ENCODE measurements around the gene FGF22. TPM values are rescaled to one million over a fixed set of nuclear protein-coding genes. Genes with fewer than 3 reads are reported as not detected.

The FGF22 gene
- total RNA-seq, 1 donor from 2014 or later: 0.22 TPM

DNA sequence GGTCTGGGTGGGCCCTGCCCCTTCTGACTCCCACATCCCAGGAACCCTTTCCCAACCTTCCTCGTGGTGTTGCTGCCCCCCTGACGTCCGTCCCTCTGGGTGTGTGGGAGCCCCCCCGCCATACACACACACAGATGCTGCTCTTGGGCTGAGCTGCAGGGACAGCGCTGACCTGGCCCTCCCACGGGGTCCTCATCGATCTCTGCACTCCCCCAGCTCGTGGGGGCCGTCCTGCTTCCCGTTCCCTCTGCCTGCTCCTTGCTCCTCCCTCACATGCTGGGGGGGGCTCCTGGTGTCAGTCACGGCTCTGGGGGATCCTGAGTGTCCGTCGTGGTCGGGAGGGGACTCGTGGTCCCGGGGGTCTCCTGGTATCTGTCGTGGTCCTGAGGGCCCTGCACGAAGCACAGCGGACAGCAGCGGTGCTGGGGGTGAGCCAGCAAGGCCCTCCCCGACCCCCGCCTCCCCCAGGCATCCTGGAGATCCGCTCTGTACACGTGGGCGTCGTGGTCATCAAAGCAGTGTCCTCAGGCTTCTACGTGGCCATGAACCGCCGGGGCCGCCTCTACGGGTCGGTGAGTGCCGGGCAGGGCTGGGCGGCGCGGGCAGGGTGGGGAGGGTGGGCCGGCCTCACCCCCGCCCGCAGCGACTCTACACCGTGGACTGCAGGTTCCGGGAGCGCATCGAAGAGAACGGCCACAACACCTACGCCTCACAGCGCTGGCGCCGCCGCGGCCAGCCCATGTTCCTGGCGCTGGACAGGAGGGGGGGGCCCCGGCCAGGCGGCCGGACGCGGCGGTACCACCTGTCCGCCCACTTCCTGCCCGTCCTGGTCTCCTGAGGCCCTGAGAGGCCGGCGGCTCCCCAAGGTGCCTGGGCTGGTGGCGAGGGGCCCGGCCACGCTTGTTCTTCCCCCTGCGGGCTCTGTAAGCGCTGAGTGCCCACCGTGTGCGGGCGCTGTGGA lies 3.4 kb downstream of the FGF22 start:
- no peak for DNase-seq (ENCODE audit: low spot score)

DNA sequence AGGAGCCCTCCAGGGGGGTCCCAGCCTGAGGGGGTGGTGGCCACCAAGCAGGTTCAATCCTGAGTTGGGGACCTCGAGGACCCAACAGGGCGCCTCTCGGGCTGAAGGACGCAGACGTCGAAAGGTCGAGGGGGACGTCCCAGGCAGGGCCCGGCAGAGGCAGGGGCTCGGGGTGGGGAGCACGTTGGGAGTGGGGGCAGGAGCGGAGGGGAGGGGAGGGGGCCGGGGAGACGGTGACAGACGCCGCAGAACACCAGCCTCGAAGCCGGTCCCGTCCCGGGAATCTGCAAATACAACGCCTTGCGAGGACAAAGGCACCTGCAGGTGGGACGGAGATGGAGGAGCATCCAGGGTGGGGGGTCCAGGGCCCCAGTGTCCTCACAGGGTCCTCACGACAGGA lies 4.1 kb downstream of the FGF22 start:
- no peak for DNase-seq (ENCODE audit: low spot score)

DNA sequence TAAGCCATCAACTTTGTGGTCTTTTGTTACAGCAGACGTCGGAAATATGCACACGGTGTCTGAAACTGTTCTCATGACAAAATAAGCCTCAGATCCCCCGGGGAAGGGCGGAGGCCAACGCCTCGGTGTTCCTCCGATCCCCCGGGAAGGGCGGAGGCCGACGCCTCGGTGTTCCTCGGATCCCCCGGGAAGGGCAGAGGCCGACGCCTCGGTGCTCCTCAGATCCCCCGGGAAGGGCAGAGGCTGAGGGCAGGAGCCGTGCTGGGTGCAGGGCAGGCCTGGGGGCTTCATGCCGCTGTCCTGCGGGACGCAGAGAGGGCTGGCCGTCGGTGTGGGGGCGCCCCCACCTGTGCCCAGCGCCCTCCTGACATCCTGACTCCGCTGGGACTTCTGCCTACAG lies 4.7 kb downstream of the FGF22 start:
- no peak for DNase-seq (ENCODE audit: low spot score)

DNA sequence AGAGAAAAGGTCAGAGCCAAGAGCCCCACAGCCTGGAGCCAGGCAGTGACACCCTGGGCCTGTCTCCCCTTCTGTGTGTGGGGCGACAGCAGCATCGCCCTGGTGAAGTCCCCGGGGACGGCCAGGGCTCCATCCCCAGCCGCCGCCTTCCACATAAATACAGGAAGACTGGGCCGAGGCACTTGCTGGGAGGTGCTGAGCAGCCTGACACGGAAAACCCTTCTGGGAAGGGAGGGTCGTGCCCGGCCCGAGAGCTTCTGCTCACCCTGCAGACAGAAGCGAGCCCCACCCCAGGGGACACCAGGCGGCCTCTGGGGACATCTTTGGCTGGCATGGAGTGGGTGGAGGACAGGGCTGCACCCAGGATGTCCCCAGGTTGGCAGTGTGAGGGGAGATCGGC lies 5.1 kb downstream of the FGF22 start:
- no peak for DNase-seq (ENCODE audit: low spot score)

DNA sequence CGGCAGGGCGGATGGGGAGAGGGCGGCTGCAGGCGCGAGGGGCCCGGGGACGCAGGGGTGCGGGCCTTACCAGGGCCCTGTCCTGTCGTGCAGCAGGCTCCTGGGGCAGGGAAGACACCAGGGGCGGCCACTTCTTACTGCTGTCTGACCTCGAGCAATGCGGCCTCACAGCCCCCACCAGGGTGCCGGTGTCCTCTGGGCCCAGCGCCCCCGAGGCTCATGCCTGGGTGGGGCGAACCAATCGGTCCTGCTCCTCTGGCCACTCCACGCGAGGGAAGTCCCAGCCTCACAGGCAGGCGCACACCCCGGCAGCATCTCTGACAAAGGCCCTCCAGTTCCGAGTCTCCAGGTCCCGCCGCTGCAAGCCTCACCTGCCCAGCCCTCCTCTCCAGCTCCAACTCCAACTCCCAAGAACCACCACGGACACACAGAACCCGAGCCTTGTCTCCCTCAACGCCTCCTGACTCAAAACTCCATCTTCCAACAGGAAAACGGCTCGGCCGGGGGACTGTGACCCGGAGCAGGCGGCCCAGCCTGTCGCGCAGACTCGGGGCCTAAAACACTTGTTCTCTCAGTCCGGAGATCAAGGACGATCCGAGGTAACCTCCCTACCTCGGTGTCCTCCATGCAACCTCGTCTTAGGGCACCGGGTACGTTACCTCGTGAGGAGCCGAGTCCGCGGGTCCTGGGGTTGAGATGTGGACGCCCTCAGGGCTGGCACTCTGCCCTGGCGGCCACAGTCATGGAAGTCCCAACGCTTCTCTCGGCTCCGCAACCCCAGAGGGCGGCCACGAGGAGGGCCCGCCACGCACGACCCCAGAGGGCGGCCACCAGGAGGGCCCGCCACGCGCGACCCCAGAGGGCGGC lies 6.5 kb downstream of the FGF22 start:
- no peak for DNase-seq (ENCODE audit: low spot score)

DNA sequence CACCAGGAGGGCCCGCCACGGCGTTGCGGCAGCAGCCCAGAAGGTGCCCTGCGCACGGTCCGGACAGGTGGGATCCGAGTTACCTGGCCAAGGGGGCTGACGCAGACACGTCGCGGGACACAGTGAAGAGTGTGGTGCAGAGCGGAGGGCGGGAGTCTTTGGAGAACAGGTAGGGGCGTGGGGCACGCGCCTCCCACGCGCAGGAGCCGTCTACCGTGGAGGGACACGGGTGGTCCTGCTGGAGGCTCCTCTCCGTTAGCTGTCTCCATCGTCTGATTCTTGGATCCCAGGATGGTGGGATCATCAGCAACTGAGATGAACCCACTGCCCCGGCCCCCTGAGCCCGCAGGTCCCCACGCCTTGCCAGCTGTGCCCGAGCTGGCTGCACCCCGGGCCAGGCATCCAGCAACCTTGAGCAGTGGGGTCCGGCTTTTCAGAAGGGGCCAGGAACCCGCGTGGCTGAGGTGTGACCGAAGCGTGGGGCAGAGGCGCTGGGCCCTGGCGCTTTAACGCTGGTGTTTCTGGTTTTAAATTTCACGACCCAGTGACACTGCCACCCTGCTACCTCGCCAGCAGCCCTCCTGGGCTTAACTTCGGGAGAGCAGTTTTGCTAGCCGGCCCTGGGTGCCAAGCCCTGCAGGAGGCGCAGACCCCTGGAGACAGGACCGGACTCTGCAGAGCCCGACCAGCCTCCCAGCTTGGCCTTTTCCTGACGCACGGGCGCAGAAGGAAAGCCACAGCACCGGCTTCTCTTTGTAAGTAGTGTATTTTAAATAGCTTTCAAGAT lies 7.3 kb downstream of the FGF22 start:
- DNase-seq (ENCODE audit: low spot score): no peak

DNA sequence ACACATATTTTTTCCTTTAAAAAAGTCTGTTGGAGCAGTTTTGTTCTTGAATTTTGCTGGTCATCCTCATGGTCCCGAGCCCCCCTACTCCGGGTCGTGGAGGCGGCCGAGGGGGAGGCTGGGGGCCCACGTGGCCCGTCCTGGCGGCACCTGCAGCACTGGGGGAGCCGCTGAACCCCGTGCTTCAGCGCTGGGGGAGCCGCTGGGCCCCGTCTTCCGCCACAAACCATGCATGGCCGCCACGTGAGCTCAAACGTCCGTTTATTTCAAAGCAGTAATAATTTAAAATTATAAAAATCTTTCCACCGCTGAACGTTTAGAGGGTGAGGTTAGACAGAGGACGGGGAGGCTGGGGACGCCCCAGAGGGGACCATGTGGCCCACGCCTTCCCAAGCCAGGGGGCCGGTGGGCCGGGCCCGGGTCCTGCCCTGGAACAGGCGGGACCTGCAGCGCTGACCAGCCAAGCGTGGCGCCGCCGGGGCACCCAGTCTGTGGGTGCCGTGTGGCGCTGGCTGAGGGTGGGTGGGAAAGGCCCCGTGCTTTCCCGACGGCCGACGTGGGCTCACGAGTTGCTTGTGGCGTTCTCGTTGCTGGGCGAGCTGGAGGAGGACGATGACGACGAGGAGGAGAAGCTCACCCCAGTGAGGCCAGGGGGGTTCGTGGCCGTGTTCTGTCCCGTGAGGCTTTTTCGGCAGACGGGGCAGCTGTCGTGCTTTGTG lies 8.0 kb downstream of the FGF22 start:
- no peak for DNase-seq (ENCODE audit: low spot score)

DNA sequence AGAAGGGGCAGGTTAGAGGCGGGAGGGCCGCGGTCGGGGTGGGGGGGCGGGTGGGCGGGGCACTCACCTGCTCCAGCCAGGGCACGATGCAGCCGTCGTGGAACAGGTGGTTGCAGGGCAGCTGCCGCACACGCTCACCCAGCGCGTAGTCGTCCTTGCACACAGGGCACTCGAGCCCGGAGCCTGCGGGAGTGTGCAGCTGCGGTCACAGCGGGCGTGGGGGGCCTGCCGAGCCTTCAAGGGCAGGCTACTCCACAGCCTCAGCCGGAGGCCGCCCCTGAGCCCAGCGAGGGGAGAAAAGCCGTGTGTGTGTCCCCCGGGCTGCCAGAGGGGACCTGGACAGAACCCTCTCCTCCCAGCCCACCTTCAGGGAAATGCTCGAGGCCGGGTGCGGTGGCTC lies 8.6 kb downstream of the FGF22 start:
- DNase-seq (ENCODE audit: low spot score): no peak

DNA sequence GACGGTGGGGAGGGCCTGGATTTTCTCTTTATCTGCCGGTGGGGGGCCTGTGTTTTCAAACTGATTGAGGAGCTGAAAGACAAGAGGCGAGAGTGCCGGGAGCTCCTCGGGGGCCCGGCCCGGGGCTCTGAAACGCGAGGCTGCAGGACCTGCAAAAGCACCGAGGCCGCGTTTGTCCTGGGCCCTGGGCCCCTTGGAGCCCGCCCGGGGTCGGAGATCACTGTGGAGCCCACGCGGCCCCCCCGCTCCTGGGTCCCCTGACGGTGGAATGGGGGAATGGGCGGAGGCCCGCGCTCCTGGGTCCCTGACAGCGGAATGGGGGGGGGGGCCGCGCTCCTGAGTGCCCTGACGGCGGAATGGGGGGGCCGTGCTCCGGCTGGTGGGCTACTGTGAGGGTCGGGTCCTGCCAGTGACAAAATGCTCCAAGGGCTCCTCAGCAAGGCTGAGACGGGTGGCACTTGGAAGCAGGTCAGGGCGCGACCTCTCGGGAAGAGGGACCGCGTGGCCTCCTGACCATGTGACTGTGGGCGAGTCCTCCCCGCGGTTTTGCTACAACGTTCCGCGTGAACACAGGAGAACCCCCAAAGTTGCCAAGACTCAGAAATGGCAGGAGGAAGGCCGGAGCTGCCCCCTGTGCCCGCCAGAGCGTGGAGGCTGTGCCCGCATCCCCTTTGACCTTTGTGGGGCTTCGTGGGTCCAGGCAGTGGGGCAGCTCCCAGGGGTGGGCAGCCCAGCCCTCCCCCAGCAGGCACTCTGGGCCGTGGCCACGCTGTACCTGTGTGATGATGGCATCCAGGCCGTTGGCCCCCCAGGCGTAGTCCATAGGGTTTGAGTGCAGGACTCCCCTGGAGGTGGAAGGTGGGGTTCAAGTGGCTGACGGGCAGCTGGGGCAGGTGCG lies 9.5 kb downstream of the FGF22 start:
- DNase-seq (ENCODE audit: low spot score): no peak

DNA sequence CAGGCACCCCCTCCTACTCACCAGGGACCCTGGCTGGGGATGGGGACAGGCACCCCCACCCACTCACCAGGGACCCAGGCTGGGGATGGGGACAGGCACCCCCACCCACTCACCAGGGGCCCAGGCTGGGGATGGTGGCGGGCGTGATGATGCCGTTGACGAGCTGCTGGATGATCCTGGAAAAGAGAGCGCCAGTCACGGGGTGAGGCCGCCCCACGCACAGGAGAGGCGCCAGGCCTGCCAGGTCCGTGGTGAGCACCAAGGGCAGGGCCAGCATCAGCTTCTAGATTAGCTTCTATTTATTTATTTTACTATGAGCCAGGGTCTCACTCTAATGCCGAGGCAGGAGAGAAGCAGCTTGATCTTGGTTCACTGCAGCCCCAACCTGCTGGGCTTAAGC lies 10.4 kb downstream of the FGF22 start:
- DNase-seq (ENCODE audit: low spot score): no peak

DNA sequence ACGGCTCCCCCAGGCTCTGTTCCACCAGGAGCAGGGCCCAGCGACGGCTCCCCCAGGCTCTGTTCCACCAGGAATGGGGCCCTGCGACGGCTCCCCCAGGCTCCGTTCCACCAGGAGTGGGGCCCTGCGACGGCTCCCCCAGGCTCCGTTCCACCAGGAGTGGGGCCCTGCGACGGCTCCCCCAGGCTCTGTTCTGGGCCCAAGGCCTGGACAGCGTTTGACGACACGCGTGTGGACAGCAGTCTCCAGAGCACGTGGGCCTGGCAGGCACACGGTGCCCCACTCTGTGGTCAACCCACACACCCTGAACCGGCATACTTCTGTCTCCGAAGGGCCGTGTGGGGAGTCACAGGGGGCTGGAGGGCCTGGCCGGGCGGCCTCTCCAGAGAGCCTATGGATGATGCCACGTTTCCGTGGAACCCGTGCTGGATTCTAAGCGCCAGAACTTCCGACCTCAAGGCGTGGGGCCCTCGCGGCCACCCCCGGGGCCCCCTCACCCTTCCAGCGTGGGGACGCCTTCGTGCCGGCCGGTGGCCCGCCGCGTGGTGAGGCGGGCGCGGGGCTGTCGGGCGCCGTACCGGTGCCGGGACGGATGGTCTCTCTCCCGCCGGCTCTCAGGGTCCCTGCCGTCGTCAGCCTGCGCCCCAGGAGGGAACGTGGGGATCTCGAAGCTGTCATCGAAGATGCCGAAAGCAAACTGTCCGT lies 11.6 kb downstream of the FGF22 start:
- DNase-seq (ENCODE audit: low spot score): no peak

DNA sequence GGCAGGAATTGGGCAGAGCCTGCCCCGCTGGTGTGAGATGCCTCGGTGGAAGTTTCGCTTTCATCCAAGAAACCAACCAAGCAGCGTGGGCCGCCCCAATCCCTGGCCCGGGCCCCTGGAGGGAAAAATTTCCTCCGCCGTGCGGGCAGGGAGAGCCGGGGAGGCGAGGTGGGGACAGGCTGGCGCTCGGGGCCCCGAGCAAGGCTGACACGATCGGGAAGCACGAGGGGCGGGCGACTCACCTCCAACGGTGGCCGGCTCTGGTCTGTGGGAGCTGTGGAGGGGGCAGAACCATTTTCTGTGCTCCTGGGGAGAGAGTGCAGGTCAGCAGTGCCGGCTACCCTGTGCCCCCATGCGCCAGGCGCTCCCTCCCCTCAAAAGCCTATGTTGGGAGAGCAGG lies 12.3 kb downstream of the FGF22 start:
- DNase-seq (ENCODE audit: low spot score): no peak

DNA sequence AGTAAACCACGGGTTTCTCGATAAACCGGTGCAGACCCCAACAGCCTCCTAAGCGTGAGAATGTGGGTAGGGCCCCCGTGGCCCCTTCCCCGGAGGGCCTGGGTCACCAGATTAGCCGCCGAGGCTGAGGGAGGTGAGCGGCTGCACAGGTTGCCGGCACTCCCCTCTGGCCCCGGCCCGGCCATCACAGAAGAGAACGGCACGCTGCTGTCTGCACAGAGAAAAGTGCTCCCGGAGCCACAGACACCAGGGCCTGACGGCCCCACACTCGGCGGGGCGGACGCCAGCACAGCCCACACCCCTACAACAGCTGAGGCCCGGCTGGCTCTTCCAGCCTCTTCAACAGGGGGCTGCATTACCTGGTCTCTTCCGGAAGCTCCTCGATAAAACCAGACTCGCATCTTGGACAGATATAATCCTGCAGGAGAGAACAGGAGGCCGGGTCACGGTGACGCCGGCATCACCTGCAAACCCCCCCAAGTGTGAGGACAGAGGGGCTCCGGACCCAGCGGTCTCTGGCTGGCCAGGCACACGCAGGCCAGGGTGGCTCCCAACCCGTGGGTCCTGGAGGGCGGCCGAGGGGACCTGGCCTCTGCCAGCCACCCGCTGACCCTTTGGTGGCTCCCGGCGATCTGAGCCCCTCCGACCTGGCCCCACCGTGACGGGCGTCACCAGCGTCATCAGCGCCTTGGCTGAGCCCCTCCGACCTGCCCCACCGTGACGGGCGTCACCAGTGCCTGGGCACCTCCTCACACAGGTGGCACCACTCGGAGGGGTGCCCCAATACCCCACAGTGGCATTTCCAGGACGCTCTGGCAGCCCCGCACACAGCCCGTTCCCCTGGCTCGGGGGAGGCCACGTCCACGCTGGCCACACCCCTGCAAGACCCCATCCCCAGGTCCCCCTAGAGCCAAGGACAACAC lies 13.0 kb downstream of the FGF22 start:
- no peak for DNase-seq (ENCODE audit: low spot score)

DNA sequence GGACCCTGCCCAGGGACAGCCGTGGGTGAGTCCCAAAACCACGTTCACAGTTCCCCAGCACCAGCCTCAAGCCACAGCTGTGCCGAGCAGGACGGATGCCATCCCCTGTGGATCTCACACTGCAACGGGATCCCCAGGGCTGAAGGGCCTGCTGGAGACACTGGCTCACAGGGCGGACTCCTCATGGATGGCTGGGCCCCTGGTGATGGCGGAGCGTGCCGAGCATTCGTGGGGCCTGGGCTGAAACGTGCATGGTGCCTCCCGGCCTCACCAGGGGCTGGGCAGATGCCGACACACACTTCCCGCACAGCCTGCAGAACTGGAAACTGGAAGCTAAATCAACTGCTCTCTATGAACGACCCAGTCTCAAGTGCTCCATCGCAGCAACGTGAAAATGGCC lies 13.7 kb downstream of the FGF22 start:
- no peak for DNase-seq (ENCODE audit: low spot score)

DNA sequence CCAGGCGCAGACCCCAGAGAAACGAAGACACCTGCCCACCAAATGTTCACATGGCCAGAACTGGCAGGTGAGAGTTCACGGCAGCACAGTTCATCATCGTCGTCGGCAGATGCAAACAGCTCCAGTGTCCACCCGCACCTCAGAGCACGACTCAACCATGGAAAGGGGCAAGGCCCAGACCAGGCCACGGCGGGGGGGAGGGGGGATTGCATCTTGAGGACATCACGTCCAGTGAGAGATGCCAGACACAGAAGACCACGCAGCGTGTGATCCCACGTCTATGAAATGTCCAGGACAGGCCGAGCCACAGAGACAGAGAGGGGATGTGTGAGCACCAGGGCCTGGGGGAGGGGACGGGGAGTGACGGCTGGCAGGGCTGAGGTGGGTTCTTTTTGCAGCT lies 16.0 kb downstream of the FGF22 start:
- DNase-seq (ENCODE audit: low spot score): no peak

DNA sequence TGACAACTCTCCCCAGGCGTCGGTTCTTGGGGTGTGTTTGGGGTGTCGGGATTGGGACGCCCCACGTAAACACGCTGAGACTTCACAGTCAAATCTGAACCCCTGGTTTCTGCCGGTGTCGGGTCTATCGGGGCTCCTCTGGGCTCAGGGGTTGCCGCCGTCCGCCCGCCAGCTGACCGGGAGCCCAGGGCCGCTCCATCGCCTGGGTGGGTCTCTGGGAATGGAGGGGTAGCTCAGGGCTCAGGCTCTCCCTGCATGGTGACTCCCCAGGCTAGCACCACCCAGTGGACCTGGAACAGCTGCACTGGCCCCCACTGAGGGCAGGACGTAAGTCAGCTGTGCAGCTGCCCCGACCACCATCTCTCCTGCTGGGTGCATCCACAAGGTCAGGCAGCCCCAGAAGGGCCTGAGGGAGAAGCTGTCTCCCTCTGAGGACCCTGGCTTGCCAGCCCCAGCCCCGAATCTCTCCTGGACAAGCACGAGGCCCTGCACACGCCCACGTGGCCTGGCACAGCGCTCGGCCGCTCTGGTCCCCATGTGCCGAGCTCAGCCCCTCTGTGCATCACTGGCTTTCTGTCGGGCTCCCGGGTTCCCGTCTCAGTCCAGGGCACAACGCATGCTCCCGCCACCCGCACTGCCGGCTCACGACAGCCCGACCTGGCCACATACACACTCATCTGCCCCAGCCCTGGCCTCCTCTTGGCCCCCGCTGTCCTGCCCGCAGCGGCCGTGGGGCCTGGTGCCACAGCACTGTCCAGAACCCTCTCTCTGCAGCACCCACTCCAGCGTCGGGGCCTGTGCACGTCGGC lies 17.3 kb downstream of the FGF22 start:
- no peak for DNase-seq (ENCODE audit: low spot score)

DNA sequence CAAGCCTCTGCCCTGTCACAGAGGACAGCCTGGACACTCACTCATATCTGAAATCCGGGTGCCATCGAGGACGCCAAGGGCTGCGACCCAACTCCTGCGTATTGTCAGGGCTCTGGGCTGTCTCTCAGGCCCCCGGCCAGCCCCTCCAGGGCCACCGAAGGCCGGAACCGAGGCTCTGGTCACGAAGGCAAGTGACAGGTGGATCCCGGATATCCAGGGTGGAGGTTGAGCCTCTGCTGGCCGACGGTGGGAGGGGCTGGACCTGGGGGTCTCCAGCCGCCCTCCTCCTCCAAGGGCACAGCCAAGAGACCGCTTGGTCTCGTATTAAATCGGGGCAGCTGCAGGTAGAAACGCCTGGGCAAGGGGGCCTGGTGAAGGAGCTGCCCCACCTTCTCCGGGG lies 17.9 kb downstream of the FGF22 start:
- no peak for DNase-seq (ENCODE audit: low spot score)

All from mesenteric fat pad (tissue), 1 donor.